ENCODE measurements around the gene CYP11A1.

CYP11A1 gene

GRCh38 chr15:74293021-74293810 is 74.2 kb downstream of the CYP11A1 start:
- no peak for DNase-seq

- peak; percentile 57 for DNase-seq
These were observed 76.1 kb downstream of the CYP11A1 start for GRCh38 chr15:74291101-74292071.

- no peak for DNase-seq
These were observed 76.8 kb downstream of the CYP11A1 start for GRCh38 chr15:74290645-74291044.

GRCh38 chr15:74289671-74290070 is 77.8 kb downstream of the CYP11A1 start:
- no peak for DNase-seq
